IMR-90 (cell line): ENCODE measurements around the gene CDK8. TPM values are rescaled to one million over a fixed set of nuclear protein-coding genes. Genes with fewer than 3 reads are reported as not detected.

Experiments used
- ATAC-seq: fragments of 200-7000 bp; cut with Tn5 transposase; 2 replicates; pipeline ENCODE4 v1.9.1; 2020; ENCODE audit warnings: low read depth, mild to moderate bottlenecking, moderate library complexity
- BruUV-seq: library from RNA; stranded (reverse); fragments of 400-500 nt; replicated peaks from 2 replicates; lab custom pipeline; 2021; lab: Mats Ljungman, UMichigan
- CTCF ChIA-PET: fragments of 300-600 bp; formaldehyde crosslinking; extraction: SDS; loops from one replicate; lab custom pipeline; 2021; ENCODE audit warnings: antibody characterized with exemption; lab: Yijun Ruan, JAX
- POLR2A ChIA-PET: fragments of 300-600 bp; sonication (Branson Sonifier 250); formaldehyde crosslinking; loops from one replicate; lab custom pipeline; 2022; ENCODE audit warnings: antibody characterized with exemption; ENCODE audit not compliant: unreplicated experiment; lab: Charles Lee
- DNase-seq: peaks from one replicate; pipeline ENCODE4 v3.0.0; 2013
- H2AFZ ChIP-seq: replicated peaks from 2 replicates; pipeline ENCODE3; 2013; ENCODE audit warnings: low read length, mild to moderate bottlenecking; ENCODE audit not compliant: poor library complexity
- H2AK5ac ChIP-seq: 2 replicates; pipeline ENCODE4 v1.6.1; 2013; ENCODE audit warnings: low read depth, low read length, inconsistent platforms
- H2AK9ac ChIP-seq: replicated peaks from 2 replicates; pipeline ENCODE3; 2013; ENCODE audit warnings: mild to moderate bottlenecking, low read depth, low read length, moderate library complexity; ENCODE audit not compliant: poor library complexity
- H2BK120ac ChIP-seq: 2 replicates; pipeline ENCODE4 v1.6.1; 2013; ENCODE audit warnings: low read depth, low read length, inconsistent platforms
- H2BK15ac ChIP-seq: 3 replicates; pipeline ENCODE4 v1.6.1; 2013; ENCODE audit warnings: low read depth, low read length, inconsistent platforms
- H2BK20ac ChIP-seq: 2 replicates; pipeline ENCODE4 v1.6.1; 2013; ENCODE audit warnings: low read depth, mild to moderate bottlenecking, inconsistent platforms, low read length, moderate library complexity
- H2BK5ac ChIP-seq: 2 replicates; pipeline ENCODE4 v1.6.1; 2013; ENCODE audit warnings: mild to moderate bottlenecking, low read depth, low read length, inconsistent platforms; ENCODE audit not compliant: poor library complexity, severe bottlenecking
- H3K14ac ChIP-seq: replicated peaks from 2 replicates; pipeline ENCODE4 v1.6.1; 2013; ENCODE audit warnings: low read depth, low read length, inconsistent platforms
- H3K18ac ChIP-seq: 2 replicates; pipeline ENCODE4 v1.6.1; 2013; ENCODE audit warnings: low read depth, low read length, control low read depth
- H3K23ac ChIP-seq: 2 replicates; pipeline ENCODE4 v1.6.1; 2013; ENCODE audit warnings: low read depth, low read length, inconsistent platforms
- H3K27ac ChIP-seq: 2 replicates; pipeline ENCODE4 v1.5.1; 2013; ENCODE audit warnings: mild to moderate bottlenecking, control low read depth, low read length; ENCODE audit not compliant: insufficient read depth
- H3K27me3 ChIP-seq: 2 replicates; pipeline ENCODE4 v1.6.1; 2013; ENCODE audit warnings: low read length; ENCODE audit not compliant: control insufficient read depth, insufficient read depth
- H3K36me3 ChIP-seq: 2 replicates; pipeline ENCODE4 v1.6.1; 2013; ENCODE audit warnings: low read length, mixed read lengths; ENCODE audit not compliant: control insufficient read depth, insufficient read depth
- H3K4ac ChIP-seq: 2 replicates; pipeline ENCODE4 v1.6.1; 2013; ENCODE audit warnings: low read depth, low read length, inconsistent platforms
- H3K4me1 ChIP-seq: 2 replicates; pipeline ENCODE4 v1.6.1; 2013; ENCODE audit warnings: low read length, mixed read lengths; ENCODE audit not compliant: control insufficient read depth, insufficient read depth
- H3K4me2 ChIP-seq: 2 replicates; pipeline ENCODE4 v1.6.1; 2013; ENCODE audit warnings: low read depth, mild to moderate bottlenecking, control low read depth, low read length, moderate library complexity
- H3K4me3 ChIP-seq: 2 replicates; pipeline ENCODE4 v1.5.1; 2013; ENCODE audit warnings: low read depth, mild to moderate bottlenecking, control low read depth, low read length, moderate library complexity; ENCODE audit not compliant: insufficient read depth
- H3K56ac ChIP-seq: 2 replicates; pipeline ENCODE4 v1.6.1; 2013; ENCODE audit warnings: low read length, inconsistent platforms; ENCODE audit not compliant: insufficient read depth; ENCODE audit errors: extremely low read depth
- H3K79me1 ChIP-seq, 2 experiments: 2 replicates each; pipeline ENCODE4 v1.6.1; 2013; ENCODE audit warnings: low read length in 2 of 2, inconsistent platforms in 1 of 2, low read depth in 1 of 2
- H3K9ac ChIP-seq: 2 replicates; pipeline ENCODE4 v1.6.1; 2013; ENCODE audit warnings: low read depth, low read length, control low read depth
- H3K9me1 ChIP-seq: 2 replicates; pipeline ENCODE4 v1.6.1; 2013; ENCODE audit warnings: low read length, inconsistent platforms; ENCODE audit not compliant: insufficient read depth
- H3K9me3 ChIP-seq: 2 replicates; pipeline ENCODE4 v1.6.1; 2013; ENCODE audit warnings: low read length; ENCODE audit not compliant: control insufficient read depth, insufficient read depth
- H4K20me1 ChIP-seq: 2 replicates; pipeline ENCODE4 v1.6.1; 2013; ENCODE audit warnings: low read length, inconsistent platforms; ENCODE audit not compliant: insufficient read depth
- H4K5ac ChIP-seq: 2 replicates; pipeline ENCODE4 v1.6.1; 2013; ENCODE audit warnings: mild to moderate bottlenecking, low read depth, low read length, control low read depth
- H4K8ac ChIP-seq, 2 experiments: 2 replicates each; pipeline ENCODE4 v1.6.1; 2013; ENCODE audit warnings: low read depth in 2 of 2, low read length in 2 of 2, control low read depth in 1 of 2, inconsistent platforms in 1 of 2
- H4K91ac ChIP-seq: 2 replicates; pipeline ENCODE4 v1.6.1; 2013; ENCODE audit warnings: low read depth, low read length, inconsistent platforms; ENCODE audit not compliant: insufficient read depth
- BHLHE40 ChIP-seq: fragments of 150-350 bp; IDR thresholded peaks from 2 replicates; pipeline ENCODE4 v1.6.1; 2016; ENCODE audit warnings: mild to moderate bottlenecking, low read depth, low read length
- CEBPB ChIP-seq: IDR thresholded peaks from 2 replicates; pipeline ENCODE4 v1.6.1; 2012; ENCODE audit warnings: low read depth, low read length, improper control_type of control experiment
- CHD1 ChIP-seq: IDR thresholded peaks from 2 replicates; pipeline ENCODE4 v1.6.1; 2012; ENCODE audit warnings: low read depth, low read length, improper control_type of control experiment
- CTCF ChIP-seq: conservative IDR thresholded peaks from 2 replicates; pipeline ENCODE4 v1.5.1; 2012; ENCODE audit warnings: mild to moderate bottlenecking, low read depth, low read length, improper control_type of control experiment
- ELK1 ChIP-seq: fragments of 150-350 bp; IDR thresholded peaks from 2 replicates; pipeline ENCODE4 v1.6.1; 2016; ENCODE audit warnings: low read depth, mild to moderate bottlenecking, low read length, moderate library complexity, borderline replicate concordance
- FOS ChIP-seq: fragments of 150-350 bp; IDR thresholded peaks from 2 replicates; pipeline ENCODE4 v1.6.1; 2016; ENCODE audit warnings: low read depth, low read length
- MAFK ChIP-seq: IDR thresholded peaks from 2 replicates; pipeline ENCODE4 v1.6.1; 2012; ENCODE audit warnings: low read depth, low read length, improper control_type of control experiment
- MAZ ChIP-seq: IDR thresholded peaks from 2 replicates; pipeline ENCODE4 v1.6.1; 2012; ENCODE audit warnings: low read depth, mild to moderate bottlenecking, low read length, improper control_type of control experiment, moderate library complexity, borderline replicate concordance
- MXI1 ChIP-seq: IDR thresholded peaks from 2 replicates; pipeline ENCODE4 v1.6.1; 2012; ENCODE audit warnings: low read depth, mild to moderate bottlenecking, low read length, moderate library complexity, borderline replicate concordance
- NFE2L2 ChIP-seq: fragments of 150-350 bp; IDR thresholded peaks from 2 replicates; pipeline ENCODE4 v1.6.1; 2016; ENCODE audit warnings: low read depth, mild to moderate bottlenecking, low read length
- POLR2A ChIP-seq: IDR thresholded peaks from 2 replicates; pipeline ENCODE4 v1.6.1; 2012; ENCODE audit warnings: mild to moderate bottlenecking, low read depth, low read length
- RAD21 ChIP-seq: IDR thresholded peaks from 2 replicates; pipeline ENCODE4 v1.6.1; 2012; ENCODE audit warnings: low read length, improper control_type of control experiment
- RCOR1 ChIP-seq: IDR thresholded peaks from 2 replicates; pipeline ENCODE4 v1.6.1; 2012; ENCODE audit warnings: mild to moderate bottlenecking, low read length, improper control_type of control experiment; ENCODE audit not compliant: insufficient replicate concordance
- RFX5 ChIP-seq: IDR thresholded peaks from 2 replicates; pipeline ENCODE4 v1.8.0; 2012; ENCODE audit warnings: low read depth, mild to moderate bottlenecking, low read length, moderate library complexity
- SMC3 ChIP-seq: fragments of 150-350 bp; IDR thresholded peaks from 2 replicates; pipeline ENCODE4 v1.6.1; 2016; ENCODE audit warnings: low read depth, mild to moderate bottlenecking, antibody characterized with exemption, low read length, moderate library complexity
- WGBS, 2 experiments: methylation state at CpG; one replicate each; pipeline versions ENCODE4 v1.1.5 to v1.1.7; 2013; ENCODE audit warnings: missing lambda C conversion rate in 2 of 2; ENCODE audit not compliant: insufficient read length in 1 of 2; ENCODE audit errors: extremely low coverage in 2 of 2; 5-methylcytosine and 5-hydroxymethylcytosine counted together
- dilution Hi-C: fragments of 300-500 bp; cut with HindIII; formaldehyde crosslinking; loops from one replicate; pipeline ENCODE4 v1.14.3; 2018; ENCODE audit warnings: low sequenced_read_pairs; ENCODE audit not compliant: unreplicated experiment
- in situ Hi-C: fragments of 300-500 bp; cut with MboI; formaldehyde crosslinking; loops from 3 replicates; pipeline ENCODE4 v1.14.3; 2019; ENCODE audit warnings: low sequenced_read_pairs, inconsistent platforms, mixed read lengths
- intact Hi-C: fragments of 100-400 bp; cut with micrococcal nuclease; formaldehyde crosslinking; loops from 2 replicates; pipeline ENCODE4 v1.10.0; 2022
- polyA plus RNA-seq, 3 experiments: library from polyadenylated mRNA; depleted of rRNA; stranded (reverse); fragments of >200 nt; gene quantifications; 2 replicates each; pipeline ENCODE4 v1.2.3, GENCODE V29; 2012; ENCODE audit warnings: low replicate concordance in 1 of 3
- total RNA-seq: library from RNA; depleted of rRNA; stranded (reverse); fragments of >200 nt; gene quantifications from 2 replicates; pipeline ENCODE4 v1.2.3, GENCODE V29; 2012

CDK8 gene
- total and polyA plus RNA-seq, 2 of the 4 experiments (the other 2 are of a cell fraction): 15.4 to 19.0 TPM

GRCh38 chr13:26382835-26383234 lies 128.9 kb downstream of the CDK8 start:
- no peaks in the 10 kb centered on the region for H4K20me1 ChIP-seq
- no peaks in the 10 kb centered on the region for H3K27me3 ChIP-seq
- intact Hi-C loops (no loop called here), dilution Hi-C loops (no loop called here), in situ Hi-C loops (no loop called here)
- 0 out of 2 replicates have a peak, but pooled peaks cover 2% of the 10 kb centered on the region for H3K4me1 ChIP-seq
- H3K18ac ChIP-seq: no peak overlapping the region
- no peak overlapping the region for H2AK5ac ChIP-seq
- H2BK5ac ChIP-seq: no peak overlapping the region
- H3K56ac ChIP-seq: no peak overlapping the region
- no peak overlapping the region for H2AFZ ChIP-seq
- no peak overlapping the region for H2BK15ac ChIP-seq
- H3K4ac ChIP-seq: no peak overlapping the region
- H3K4me3 ChIP-seq: no peak overlapping the region
- no TSS peak for BruUV-seq
- H3K36me3 ChIP-seq: peaks cover 7% of the 10 kb centered on the region; the same call in 1 of the 2 replicates
- H4K8ac ChIP-seq: no peak overlapping the region
- H2BK20ac ChIP-seq: no peak overlapping the region
- 0 out of 2 replicates have a peak, but pooled peaks cover 2% of the 10 kb centered on the region for H3K9me1 ChIP-seq
- TF ChIP-seq BHLHE40 (no peak), ELK1 (no peak), POLR2A (no peak), SMC3 (no peak), NFE2L2 (no peak), MAFK (no peak), RFX5 (no peak), RCOR1 (no peak), CEBPB (no peak), MXI1 (no peak), FOS (no peak), RAD21 (no peak), MAZ (no peak), CHD1 (no peak), CTCF (no peak)
- no peaks in the 10 kb centered on the region for H3K9me3 ChIP-seq
- no peak overlapping the region for H4K91ac ChIP-seq
- WGBS, 2 experiments: no CpG with 5 or more reads among the region's 4 CpGs
- H3K23ac ChIP-seq: no peak overlapping the region
- ChIA-PET POLR2A (no interaction called here), CTCF (interaction anchor here (0.5 kb wide), 1 partner anchor 1018 kb away, joined by 4 read pairs; no protein-coding TSS in a partner anchor)
- H3K9ac ChIP-seq: no peak overlapping the region
- ATAC-seq (no peak), DNase-seq (no peak)
- no peak overlapping the region for H4K5ac ChIP-seq
- H3K27ac ChIP-seq: no peak overlapping the region
- H2BK120ac ChIP-seq: no peak overlapping the region
- H2AK9ac ChIP-seq: no peak overlapping the region
- H3K14ac ChIP-seq: no peak overlapping the region
- H3K79me1 ChIP-seq: peaks cover 0 to 5% of the 10 kb centered on the region in 2 experiments; a peak in 1 of 4 replicates
- no peak overlapping the region for H3K4me2 ChIP-seq
